Measurements from ENCODE around the gene ATXN1.
"Not testable (repeated sequence)": the region's sequence is repeated elsewhere in the genome, so short reads cannot be mapped to it uniquely, and the experiment has no call there.

ATXN1 gene

DNA sequence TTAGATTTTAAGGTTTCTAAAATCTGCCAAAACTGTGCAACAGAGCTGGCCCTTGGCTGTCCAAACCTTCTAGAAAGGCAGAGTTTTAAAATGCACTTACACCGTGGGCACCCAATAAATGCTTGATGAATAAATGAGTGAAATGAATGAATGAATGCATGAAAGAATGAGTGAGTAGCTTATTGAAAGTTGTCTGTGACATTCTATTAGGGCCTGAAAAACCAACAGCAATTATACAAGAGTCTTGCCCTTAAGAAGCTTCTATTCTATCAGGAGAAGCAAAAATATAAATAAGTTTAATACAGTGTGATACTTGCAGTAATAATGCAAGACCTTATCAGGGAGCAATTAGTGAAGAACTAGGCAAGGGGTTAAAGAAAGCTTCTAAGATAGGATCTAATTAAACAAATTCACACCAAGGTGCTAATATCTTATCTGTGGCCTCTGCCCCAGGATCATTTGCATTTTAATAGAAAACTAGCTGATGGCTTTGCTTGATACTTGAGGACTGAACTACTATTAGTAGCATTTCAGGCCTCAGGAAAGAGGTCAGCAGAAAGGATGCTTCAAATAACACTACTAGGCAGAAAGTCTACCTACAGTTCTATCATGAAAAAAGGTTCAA lies 292.2 kb downstream of the ATXN1 start:
- DNase-seq: no peak

DNA sequence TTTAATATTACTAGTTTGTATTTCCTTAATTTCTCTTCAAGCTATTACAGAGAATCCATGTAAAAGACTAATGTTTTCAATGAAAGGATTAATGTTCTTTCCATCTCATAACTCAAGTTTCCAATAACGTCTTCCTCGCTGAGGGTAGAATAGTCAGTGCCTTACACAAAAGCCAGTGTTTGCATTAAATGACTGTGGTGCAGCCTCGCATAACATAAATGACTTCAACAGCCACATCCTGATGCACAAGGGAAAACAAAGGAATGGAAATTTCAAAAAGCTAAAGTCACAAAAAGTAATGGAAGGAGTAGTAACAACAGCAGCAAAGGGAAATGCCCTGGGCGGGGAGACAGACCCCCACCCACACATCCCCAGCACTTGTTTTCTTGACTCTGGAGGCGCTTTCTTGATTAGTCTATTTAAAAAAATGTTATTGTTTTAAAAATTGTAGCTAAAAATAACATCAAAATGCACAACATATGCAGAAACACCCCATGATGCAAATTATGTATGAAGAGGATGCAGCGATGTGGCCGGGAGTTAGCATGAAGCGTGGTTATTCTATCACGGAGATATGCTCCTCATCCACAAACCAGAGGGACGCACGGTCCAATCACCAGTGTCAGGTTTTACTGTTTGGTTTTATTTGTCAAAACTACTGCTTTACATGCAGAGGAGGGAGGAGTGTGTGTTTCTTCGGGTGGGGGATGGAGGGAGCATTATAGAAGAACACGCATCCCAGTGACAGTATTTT lies 294.3 kb downstream of the ATXN1 start:
- no peak for DNase-seq

DNA sequence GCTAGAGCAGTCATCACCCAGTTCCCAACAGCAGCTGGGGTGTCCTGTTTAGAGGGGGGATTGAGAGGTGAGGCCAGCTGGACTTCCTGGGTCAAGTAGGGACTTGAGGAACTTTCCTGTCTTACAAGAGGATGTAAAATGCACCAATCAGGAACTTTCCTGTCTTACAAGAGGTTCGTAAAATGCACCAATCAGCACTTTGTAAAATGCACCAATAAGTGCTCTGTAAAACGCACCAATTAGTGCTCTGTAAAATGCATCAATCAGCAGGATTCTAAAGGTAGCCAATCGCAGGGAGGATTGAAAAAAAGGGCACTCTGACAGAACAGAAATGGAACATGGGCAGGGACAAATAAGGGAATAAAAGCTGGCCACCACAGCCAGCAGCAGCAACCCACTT lies 297.2 kb downstream of the ATXN1 start:
- DNase-seq: no peak

DNA sequence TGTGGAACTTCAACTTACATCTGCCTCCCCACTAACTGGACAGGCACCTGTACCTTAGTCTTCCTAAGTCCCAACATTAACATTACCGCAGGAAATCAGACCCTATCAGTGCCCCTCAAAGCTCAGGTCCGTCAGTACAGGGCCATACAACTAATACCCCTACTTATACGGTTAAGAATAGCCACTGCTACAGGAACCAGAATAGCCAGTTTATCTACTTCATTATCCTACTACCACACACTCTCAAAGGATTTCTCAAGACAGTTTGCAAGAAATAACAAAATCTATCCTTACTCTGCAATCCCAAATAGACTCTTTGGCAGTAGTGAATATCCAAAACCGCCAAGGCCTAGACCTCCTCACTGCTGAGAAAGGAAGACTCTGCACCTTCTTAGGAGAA lies 298.0 kb downstream of the ATXN1 start:
- DNase-seq: not testable (repeated sequence)

DNA sequence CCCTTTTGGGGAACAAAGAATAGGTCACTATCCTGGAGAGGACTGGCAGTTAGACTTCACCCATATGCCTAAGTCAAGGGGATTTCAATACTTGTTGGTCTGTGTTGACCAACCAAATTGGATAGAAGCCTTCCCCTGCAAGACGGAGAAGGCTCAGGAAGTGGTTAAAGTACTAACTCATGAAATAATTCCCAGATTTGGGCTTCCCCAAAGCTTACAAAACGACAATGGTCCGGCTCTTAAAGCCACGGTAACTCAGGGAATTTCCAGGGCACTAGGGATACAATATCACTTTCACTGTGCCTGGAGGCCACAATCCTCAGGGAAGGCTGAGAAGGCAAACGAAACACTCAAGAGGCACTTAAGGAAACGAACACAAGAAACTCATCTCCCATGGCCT lies 299.8 kb downstream of the ATXN1 start:
- DNase-seq: no peak

DNA sequence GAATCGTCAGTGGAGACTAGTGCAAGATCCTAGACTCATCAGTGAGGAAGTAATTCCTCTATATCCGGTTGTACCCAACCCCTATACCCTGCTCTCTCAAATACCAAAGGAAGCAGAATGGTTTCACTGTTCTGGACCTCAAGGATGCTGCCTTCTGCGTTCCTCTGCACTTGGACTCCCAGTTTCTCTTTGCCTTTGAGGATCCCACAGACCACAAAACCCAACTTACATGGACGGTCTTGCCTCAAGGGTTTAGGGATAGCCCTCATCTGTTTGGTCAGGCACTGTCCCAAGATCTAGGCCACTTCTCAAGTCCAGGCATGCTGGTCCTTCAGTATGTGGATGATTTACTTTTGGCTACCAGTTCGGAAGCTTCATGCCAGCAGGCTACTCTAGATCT lies 301.8 kb downstream of the ATXN1 start:
- not testable (repeated sequence) for DNase-seq

DNA sequence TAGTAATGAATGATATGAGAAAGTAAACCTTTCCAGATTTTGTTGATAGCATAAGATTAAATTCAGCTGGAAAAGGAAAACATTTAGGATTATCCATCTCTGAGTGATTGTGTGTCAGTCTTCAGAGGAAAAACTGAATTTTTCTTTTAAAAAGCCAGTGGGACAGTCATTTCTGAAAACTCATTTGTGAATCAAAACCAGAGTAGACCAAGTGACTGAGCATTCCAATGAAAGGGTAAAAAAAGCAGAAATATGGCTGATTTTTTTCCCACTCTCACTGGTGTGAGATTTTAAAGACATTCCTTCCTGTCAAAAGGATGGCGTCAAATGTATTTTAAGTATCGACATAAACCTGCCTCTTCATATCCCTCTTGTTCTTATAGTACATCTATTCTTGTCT lies 308.9 kb downstream of the ATXN1 start:
- no peak for DNase-seq

DNA sequence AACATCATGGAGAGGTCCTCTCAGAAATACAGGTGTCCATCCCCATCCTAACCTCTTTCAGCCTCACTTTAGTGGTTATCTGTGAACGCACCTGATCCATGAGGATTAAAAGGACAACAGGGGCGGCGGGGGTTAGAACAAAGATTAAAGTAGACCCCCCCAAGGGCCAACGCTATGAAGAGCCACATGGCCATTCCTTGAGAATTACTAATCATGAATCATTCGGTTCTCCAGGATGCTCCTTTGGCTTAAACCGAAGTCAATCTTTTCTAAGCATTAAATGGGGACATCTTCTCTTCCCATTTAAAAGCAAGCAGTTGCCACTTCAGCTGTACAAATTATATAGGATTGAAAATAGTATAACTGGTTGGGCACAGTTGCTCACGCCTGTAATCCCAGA lies 310.4 kb downstream of the ATXN1 start:
- DNase-seq: no peak

DNA sequence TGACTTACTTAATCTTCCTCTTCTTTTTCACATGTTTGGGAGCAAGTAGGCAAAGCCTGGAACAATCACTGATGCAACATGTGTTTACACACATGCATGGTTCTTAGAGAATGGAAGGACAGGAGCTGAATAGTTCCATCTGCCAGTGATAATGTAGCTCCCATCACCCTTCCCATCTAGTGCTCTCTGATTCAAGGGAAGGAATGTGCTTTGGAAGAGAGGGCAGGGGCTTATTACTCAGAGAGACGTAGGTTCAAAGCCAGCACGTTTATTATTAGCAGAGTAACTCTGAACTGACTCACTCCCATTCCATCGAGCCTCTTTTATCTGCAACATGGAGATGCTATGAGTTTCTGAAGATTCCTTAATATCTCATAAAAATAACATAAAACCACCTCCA lies 311.0 kb downstream of the ATXN1 start:
- no peak for DNase-seq

DNA sequence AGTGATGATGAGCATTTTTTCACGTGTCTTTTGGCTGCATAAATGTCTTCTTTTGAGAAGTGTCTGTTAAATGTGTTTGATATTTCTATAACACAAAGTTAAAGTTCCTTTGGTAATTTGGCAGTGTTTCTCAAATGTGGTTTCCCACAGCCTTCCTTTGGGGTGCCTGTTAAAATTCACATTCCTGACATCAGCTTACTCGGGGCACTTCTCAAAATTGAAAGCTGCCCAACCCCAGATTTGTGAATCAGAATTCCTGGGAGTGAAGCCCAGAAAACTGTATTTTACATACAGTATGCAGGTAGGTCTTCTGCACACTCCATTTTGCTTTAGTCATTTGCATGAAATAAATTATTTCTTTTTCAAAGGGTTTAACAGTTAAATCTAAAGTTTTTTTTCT lies 315.0 kb downstream of the ATXN1 start:
- no peak for DNase-seq

DNA sequence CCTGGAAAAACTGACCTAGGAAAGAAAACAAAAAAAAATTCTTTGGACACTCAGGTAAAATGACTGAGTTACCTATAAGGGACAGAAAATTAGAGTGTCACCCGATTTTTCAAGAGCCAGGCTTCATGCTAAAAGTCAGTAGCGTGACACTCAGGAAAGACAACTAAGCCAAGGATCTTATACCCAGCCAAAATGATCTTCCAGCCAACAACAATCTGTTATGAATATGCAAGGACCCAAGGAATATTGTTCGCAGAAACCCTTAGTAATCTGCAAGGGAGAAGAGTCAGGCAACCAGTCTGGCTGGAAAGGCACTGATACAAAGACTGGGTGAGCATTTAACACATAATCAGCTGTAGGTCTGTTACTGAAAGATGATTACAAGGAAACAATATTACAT lies 319.2 kb downstream of the ATXN1 start:
- no peak for DNase-seq

DNA sequence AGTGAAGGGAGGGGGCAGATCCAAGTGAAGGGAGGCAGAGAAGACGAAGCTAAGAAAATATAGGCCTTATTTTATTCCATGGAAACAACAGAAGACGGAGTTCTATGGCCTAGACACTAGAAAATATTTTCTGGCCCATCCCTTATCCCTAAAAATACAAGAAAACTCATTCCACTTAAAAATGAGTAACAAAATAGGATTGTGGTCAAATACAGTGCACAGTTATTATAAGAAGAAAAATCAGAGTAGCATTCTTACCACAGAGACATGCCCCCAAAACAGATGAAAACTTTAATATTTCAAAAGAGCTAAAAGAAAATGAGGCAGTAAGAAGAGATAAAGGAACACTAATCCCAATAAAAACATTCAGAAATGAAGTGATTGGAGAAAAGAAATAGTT lies 320.0 kb downstream of the ATXN1 start:
- no peak for DNase-seq

DNA sequence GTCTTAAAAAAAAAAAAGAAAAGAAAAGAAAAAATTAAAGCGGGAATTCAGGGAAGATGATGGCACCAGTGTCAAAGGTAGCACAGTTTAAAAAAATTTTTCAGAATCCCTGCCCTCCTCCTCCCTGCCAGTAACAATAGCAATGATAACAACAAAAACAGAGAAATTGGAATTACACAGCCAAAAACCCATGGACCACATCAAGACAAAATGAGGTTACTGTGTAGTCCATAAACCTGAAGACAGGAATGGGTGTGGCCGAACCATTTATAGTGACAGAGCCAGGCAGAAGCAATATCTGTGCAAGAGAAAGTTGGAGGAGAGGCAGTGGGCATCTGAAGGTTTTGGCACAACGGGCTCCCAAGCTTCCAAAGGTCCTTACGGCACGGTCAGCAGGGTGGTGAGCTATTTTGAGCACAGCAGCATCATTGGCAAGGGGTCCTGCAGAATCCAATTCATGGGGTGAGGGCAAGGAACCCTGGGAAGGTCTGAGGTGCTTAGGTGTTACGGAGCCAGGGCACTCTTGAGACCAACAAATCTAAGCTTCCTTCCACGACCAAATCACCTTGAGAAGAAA lies 320.5 kb downstream of the ATXN1 start:
- no peak for DNase-seq

DNA sequence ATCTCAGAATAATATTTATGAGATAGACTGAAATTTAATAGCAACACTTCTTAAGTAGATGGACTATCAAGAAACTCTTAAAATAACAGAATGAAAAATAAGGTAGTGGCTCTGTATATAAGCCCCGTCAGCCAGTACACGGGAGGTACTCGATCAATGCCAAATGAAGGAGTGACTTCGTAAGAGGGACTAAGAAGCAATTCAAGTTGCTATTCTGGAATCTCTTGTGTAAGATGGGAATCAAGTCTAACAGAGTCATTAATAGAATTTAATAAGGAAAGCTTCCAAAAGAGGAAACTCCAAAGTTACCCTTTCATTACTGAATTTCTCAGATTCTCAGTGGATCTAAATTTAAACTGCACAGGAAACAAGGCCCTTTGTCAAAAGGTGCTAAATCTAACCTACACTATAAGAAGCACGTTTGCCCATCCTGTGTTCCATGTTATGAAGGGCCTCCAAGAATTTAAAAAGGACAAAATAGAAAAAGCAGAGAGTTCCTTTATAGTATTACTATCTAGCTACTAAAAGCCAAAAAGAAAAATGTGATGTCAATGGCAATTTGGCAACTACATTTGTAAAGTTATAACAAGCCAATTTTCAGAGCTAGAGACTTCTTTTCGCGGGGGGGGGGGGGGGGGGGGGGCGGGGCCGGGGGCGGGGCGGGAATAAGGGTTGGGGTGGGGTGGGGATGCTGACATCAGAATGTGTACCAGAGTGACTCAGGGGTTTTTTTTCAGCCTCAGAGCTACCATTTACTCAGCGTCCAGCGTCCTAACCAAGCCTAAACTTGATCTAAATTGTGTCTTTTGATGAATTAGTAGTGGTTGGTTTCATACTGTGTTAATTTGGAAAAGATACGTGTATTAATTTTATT lies 322.3 kb downstream of the ATXN1 start:
- DNase-seq: no peak

DNA sequence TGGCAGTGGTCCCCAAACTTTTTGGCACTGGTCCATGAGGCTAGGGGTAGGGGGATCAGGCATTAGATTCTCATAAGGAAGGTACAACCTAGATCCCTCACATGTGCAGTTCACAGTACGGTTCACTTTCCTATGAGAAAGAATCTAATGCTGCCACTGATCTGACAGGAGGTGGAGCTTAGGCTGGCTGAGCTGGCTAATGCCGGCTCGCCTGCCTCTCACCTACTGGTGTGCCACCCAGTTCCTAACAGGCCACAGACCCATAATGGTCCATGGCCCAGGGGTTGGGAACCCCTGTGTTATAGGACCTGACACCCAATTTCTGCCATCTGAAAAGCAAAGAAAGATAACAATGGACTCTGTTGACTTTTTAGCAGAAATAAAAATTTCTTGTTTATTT lies 323.3 kb downstream of the ATXN1 start:
- peak; percentile 37 for DNase-seq

DNA sequence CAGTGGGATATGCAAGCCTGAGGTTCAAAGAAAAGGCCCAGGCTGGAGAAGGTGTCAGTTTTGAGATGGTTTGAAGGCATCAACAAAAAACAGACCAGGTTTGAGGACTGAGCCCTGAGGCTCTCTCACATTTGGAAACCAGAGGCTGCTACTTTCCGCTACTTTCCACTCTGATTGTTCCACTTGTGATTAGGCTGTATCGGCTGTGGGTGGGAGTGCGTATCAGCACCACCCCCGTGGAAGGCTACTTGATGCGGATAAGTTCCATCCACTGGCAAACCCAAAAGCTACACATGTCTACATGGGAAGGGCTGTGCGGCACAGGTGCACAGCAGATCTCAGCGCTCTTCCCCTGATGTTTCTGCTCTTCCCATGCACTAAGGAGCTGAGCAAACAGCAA lies 324.2 kb downstream of the ATXN1 start:
- DNase-seq: no peak

DNA sequence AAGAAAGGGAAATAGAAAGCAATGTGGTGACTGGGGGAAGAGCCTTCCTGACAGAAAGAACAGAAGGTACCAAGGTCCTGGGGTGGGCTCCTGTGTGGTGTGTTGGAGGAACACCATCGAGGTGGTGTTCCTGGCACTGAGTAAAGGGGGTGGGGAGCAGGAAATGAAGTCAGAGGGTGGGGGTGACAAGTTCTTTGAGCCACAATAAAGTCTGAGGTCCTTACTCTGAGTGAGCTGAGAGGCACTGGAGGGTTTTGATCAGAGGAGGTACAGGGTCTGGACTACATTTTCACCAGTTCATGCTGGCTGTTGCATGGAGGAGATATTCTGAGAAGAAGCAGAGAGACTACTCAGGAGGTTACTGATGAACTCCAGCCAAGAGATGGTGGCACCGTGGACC lies 324.7 kb downstream of the ATXN1 start:
- no peak for DNase-seq

DNA sequence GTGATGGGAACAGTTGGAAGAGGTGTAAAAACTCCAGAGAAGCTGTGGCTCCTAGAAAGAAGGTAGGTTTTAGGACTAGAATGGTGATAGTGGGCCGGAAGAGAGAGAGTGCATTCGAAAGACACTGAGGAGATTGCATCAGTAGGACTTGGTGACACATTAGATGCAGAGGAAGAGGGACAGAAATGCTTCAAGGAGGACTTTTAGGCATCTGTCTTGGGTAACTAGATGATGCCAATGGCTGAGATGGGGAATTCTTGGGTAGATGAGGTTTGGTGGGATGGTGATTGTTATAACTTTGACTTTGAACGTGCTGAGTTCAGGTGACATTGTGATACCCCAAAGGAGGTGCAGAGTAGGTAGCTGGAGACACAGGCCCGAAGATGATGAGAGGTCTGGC lies 326.4 kb downstream of the ATXN1 start:
- DNase-seq: no peak

DNA sequence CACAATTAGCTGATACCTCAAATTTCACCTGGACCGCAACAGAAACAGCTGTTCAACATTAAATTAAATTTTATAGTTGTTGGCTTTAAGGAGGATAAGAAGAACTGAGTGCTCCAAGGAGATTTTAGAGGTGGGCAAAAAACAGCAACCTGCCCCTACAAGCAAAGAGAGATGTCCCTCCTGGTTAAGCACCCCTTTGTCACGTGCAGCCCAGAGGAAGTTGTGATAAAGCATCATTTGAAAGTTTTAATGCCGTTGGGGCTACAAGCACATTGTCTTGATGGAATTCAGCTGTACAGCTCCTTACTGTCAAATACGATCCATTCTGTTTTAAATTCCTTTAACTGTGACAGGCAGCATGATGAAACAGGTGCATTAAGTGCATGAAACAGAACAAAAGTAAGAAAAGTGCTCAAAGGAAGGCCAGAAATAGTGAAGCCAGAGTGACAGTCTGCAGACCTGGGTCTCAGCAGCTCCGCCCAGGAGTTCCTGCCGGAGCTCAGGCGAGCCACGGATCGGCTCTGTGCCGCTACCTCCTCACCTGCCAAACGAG lies 327.8 kb downstream of the ATXN1 start:
- no peak for DNase-seq

DNA sequence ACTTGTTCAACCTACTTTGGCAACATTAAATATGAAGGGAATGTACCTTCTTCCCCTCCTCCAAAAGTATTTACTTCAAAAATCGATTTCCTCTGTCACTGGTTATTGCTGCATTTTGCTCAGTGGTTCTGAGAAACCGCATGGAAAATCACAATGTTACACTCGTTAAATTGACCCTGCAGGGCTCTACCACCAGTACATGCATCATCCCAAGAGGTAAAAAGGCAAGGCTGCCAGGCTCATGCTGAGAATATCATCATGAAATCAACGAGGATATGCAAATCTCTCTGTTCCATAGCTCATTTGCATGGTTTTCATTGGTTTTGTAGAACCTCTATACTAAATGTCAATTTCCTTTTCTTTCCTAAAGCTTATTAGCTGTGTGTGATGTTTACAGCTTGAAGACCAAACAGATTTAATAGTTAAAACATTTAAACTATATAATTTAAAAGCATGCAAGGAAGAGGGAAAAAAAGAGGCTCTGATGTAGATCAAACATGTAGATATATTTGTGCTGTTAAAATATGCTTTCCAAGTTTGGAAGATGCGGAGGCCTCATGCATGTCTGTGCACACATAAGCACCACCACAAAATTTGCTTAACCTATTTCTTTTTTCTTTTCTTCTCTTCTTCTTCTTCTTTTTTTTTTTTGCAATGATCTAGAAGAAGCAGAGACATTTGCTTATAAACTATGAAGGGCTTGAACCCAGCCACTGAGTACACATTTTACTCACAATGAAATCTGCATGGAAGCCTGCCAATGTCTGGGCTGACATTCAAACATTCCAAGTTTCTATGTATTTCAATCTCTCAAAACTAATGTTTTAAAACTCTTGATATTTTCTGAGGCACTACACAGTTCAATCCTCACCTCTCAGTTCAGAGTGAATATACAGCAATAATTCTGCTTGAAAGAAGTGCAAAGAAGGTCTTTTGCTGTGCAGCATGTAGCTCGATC lies 328.9 kb downstream of the ATXN1 start:
- DNase-seq: no peak

DNA sequence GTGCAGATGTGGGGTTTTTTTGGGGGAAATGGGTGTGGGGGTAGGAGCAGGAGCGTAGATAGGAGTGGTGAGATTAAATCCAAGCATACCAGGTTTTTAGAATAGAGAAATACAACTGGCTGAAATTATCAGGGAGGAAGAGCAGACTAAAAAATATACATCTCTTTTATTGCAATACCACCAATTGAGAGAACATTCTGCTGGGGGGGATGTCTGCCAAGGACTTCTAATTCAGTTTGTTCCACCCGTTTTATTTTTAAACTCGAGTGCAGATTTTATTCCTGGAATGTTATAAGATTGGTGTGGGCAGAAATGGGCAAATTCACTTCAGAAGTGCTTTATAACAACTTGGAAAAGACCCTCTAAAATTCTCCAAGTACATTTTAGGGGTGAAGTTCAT lies 330.2 kb downstream of the ATXN1 start:
- no peak for DNase-seq

Measured in activated CD4-positive, CD25-positive, alpha-beta regulatory T cell treated with anti-CD3 and anti-CD28 coated beads, Interleukin-2, amount 50 U/mL, for 72 hours (primary cell).